K562 (cell line): Measurements from ENCODE around the gene HTR2A. TPM values are rescaled to one million over a fixed set of nuclear protein-coding genes. Genes with fewer than 3 reads are reported as not detected.

Experiments
- ATAC-seq: fragments of 200-7000 bp; cut with Tn5 transposase; 3 replicates; pipeline ENCODE4 v1.9.1; 2020; ENCODE audit warnings: moderate library complexity
- BruUV-seq: library from RNA; stranded (reverse); fragments of 400-500 nt; replicated peaks from 2 replicates; lab custom pipeline; 2021; lab: Mats Ljungman, UMichigan
- CTCF ChIA-PET: fragments of 300-600 bp; formaldehyde crosslinking; extraction: SDS; loops from one replicate; lab custom pipeline; 2021; ENCODE audit warnings: low intra/inter-chr PET ratio; lab: Yijun Ruan, JAX
- POLR2A ChIA-PET: fragments of 300-600, 350-650 bp; sonication (Branson Sonifier 250); formaldehyde crosslinking; extraction: SDS; loops from one replicate; lab custom pipeline; 2021; ENCODE audit warnings: antibody characterized with exemption, inconsistent platforms; lab: Yijun Ruan, JAX
- DNase-seq, 4 experiments: peaks; one replicate each; pipeline versions ENCODE4 v3.0.0 to v3.0.0-alpha.2; 2011 to 2018; ENCODE audit warnings: low spot score in 3 of 4, mixed read lengths in 3 of 4; ENCODE audit errors: extremely low read depth in 1 of 4
- FAIRE-seq: peaks from 2 replicates; lab custom pipeline; 2011; peaks lifted over from hg19 to GRCh38; lab: Jason Lieb, UNC
- H2AFZ ChIP-seq: 2 replicates; pipeline ENCODE4 v1.6.0; 2011; ENCODE audit warnings: low read depth, low read length, control low read depth, inconsistent platforms
- H3K27ac ChIP-seq: fragments of 200-600 bp; 3 replicates; pipeline ENCODE4 v1.8.0; 2011; ENCODE audit warnings: low read depth, mild to moderate bottlenecking, control low read depth, inconsistent platforms, low read length, moderate library complexity, mixed read lengths; ENCODE audit errors: extremely low read depth
- H3K27me3 ChIP-seq, 2 experiments: fragments of 300-600 bp in 1 of 2; 2 replicates in 1 of 2; 3 replicates in 1 of 2; pipeline versions ENCODE4 v1.6.0 to v1.8.0; 2011; ENCODE audit warnings: inconsistent platforms in 2 of 2, low read length in 2 of 2, mild to moderate bottlenecking in 1 of 2, mixed read lengths in 1 of 2, moderate library complexity in 1 of 2; ENCODE audit not compliant: control insufficient read depth in 2 of 2, insufficient read depth in 2 of 2
- H3K36me3 ChIP-seq: fragments of 300-600 bp; 3 replicates; pipeline ENCODE4 v1.8.0; 2011; ENCODE audit warnings: mild to moderate bottlenecking, low read length, inconsistent platforms; ENCODE audit not compliant: control insufficient read depth, insufficient read depth
- H3K4me1 ChIP-seq, 2 experiments: fragments of 200-600 bp in 1 of 2; replicated peaks in 1 of 2; 2 replicates in 1 of 2; 3 replicates in 1 of 2; pipeline versions ENCODE4 v1.5.1 to v1.8.0; 2011; ENCODE audit warnings: inconsistent platforms in 2 of 2, low read length in 2 of 2, mild to moderate bottlenecking in 1 of 2, mixed read lengths in 1 of 2, moderate library complexity in 1 of 2; ENCODE audit not compliant: control insufficient read depth in 2 of 2, insufficient read depth in 2 of 2
- H3K4me2 ChIP-seq: 2 replicates; pipeline ENCODE4 v1.6.1; 2011; ENCODE audit warnings: low read length, control low read depth, inconsistent platforms, mixed read lengths; ENCODE audit not compliant: insufficient read depth
- H3K4me3 ChIP-seq: fragments of 200-600 bp; sonication (generic), shearing (Covaris generic); 2 replicates; pipeline ENCODE4 v1.5.1; 2016; ENCODE audit warnings: control low read depth, inconsistent platforms
- H3K79me2 ChIP-seq: fragments of 200-600 bp; 3 replicates; pipeline ENCODE4 v1.8.0; 2011; ENCODE audit warnings: low read length, inconsistent platforms; ENCODE audit not compliant: control insufficient read depth, insufficient read depth
- H3K9ac ChIP-seq, 2 experiments: 2 replicates each; pipeline versions ENCODE4 v1.6.0 to v1.6.1; 2011; ENCODE audit warnings: low read depth in 2 of 2, low read length in 2 of 2, control low read depth in 1 of 2, inconsistent platforms in 1 of 2, mild to moderate bottlenecking in 1 of 2, mixed read lengths in 1 of 2; ENCODE audit not compliant: insufficient read depth in 1 of 2
- H3K9me1 ChIP-seq: one replicate; pipeline ENCODE4 v1.6.0; 2011; ENCODE audit warnings: inconsistent platforms, mild to moderate bottlenecking, low read length, moderate library complexity; ENCODE audit not compliant: control insufficient read depth, insufficient read depth
- H3K9me3 ChIP-seq: replicated peaks from 2 replicates; pipeline ENCODE4 v1.5.1; 2011; ENCODE audit warnings: low read depth, low read length, inconsistent platforms; ENCODE audit not compliant: control insufficient read depth, insufficient read depth
- H4K20me1 ChIP-seq: replicated peaks from 2 replicates; pipeline ENCODE4 v1.6.1; 2011; ENCODE audit warnings: low read length, inconsistent platforms, mixed read lengths; ENCODE audit not compliant: control insufficient read depth, insufficient read depth
- JUNB ChIP-seq: fragments of 450-650 bp; formaldehyde crosslinking; conservative IDR thresholded peaks from 2 replicates; pipeline ENCODE4 v1.4.0; 2020; ENCODE audit warnings: mild to moderate bottlenecking
- LARP7 ChIP-seq: fragments of 450-650 bp; IDR thresholded peaks from 2 replicates; pipeline ENCODE4 v1.6.1; 2016
- NEUROD1 ChIP-seq: fragments of 150-350 bp; IDR thresholded peaks from 2 replicates; pipeline ENCODE4 v1.6.1; 2014; ENCODE audit warnings: borderline replicate concordance, low read length, low read depth; ENCODE audit not compliant: partially characterized antibody
- PBX2 ChIP-seq, 2 experiments: IDR thresholded peaks in 1 of 2; conservative IDR thresholded peaks in 1 of 2; 2 replicates each; pipeline ENCODE4 v1.6.1; 2016; ENCODE audit warnings: low read depth in 2 of 2, mild to moderate bottlenecking in 1 of 2, missing compliant biosample characterization in 1 of 2, missing genetic modification characterization in 1 of 2, moderate library complexity in 1 of 2
- SMARCC2 ChIP-seq: fragments of 450-650 bp; IDR thresholded peaks from 2 replicates; pipeline ENCODE4 v1.6.1; 2017; ENCODE audit warnings: antibody characterized with exemption, moderate library complexity, mild to moderate bottlenecking, low read depth
- SP1 ChIP-seq: sonication (generic); formaldehyde crosslinking; IDR thresholded peaks from 2 replicates; pipeline ENCODE4 v1.8.1; 2022; ENCODE audit warnings: mild to moderate bottlenecking, missing genetic modification reagents
- ZBTB26 ChIP-seq: fragments of 450-650 bp; formaldehyde crosslinking; IDR thresholded peaks from 2 replicates; pipeline ENCODE4 v1.4.0; 2022; ENCODE audit warnings: missing genetic modification characterization
- ZEB2 ChIP-seq: fragments of 450-650 bp; IDR thresholded peaks from 2 replicates; pipeline ENCODE4 v1.6.1; 2016
- ZFP1 ChIP-seq: fragments of 450-650 bp; formaldehyde crosslinking; IDR thresholded peaks from 2 replicates; pipeline ENCODE4 v1.4.0; 2020; ENCODE audit warnings: mild to moderate bottlenecking, mixed read lengths
- ZNF830 ChIP-seq: fragments of 250-450 bp; sonication (Bioruptor Pico); IDR thresholded peaks from 2 replicates; pipeline ENCODE4 v1.5.0; 2021; ENCODE audit warnings: mild to moderate bottlenecking
- WGBS: fragments of 100-300 bp; shearing (Covaris generic); methylation state at CpG from one replicate; pipeline ENCODE4 v1.1.6; 2016; ENCODE audit warnings: low coverage, mixed read lengths; ENCODE audit not compliant: insufficient coverage; ENCODE audit errors: missing lambda C conversion rate; 5-methylcytosine and 5-hydroxymethylcytosine counted together
- in situ Hi-C: fragments of 300-500 bp; cut with MboI; formaldehyde crosslinking; loops from 4 replicates; pipeline ENCODE4 v1.15.0; 2018; ENCODE audit warnings: inconsistent platforms, mixed read lengths
- intact Hi-C: fragments of 100-400 bp; cut with micrococcal nuclease; formaldehyde crosslinking; loops from 2 replicates; pipeline ENCODE4 v1.14.2; 2022
- polyA plus RNA-seq, 8 experiments: library from polyadenylated mRNA; depleted of rRNA in 4 of 8; stranded (reverse) in 5 of 8; unstranded in 3 of 8; fragments of >200 nt; fragmentation: Nextera tagmentation in 2 of 8; fragmentation: Illumina TruSeq in 1 of 8; extraction: Ambion mirVana in 2 of 8; extraction: Trizol in 1 of 8; gene quantifications; 2 replicates each; pipeline versions ENCODE4 v1.2.1 to v1.2.3, GENCODE V29; 2011 to 2014; ENCODE audit warnings: inconsistent platforms in 1 of 8, missing spikeins in 1 of 8
- total RNA-seq, 7 experiments: library from RNA; depleted of rRNA in 6 of 7; stranded (reverse); fragments of >200 nt in 6 of 7; fragmentation: Illumina TruSeq in 2 of 7; extraction: Trizol in 2 of 7; gene quantifications; 2 replicates each; pipeline versions ENCODE4 v1.2.1 to v1.2.3, GENCODE V29; 2011 to 2021; ENCODE audit warnings: low replicate concordance in 1 of 7

HTR2A gene
- total and polyA plus RNA-seq, 9 of the 15 experiments (the other 6 are each of a cell fraction or from before 2014, with no cell fraction given), result not detected

- TF ChIP-seq ZBTB26 (CRISPR knock-in tag), result no peak
- TF ChIP-seq SP1 (CRISPR knock-in tag), result no peak
- no peak for TF ChIP-seq NEUROD1
- TF ChIP-seq SMARCC2, result no peak
- TF ChIP-seq ZEB2, result no peak
- no peak for TF ChIP-seq ZNF830 (CRISPR knock-in tag)
- TF ChIP-seq LARP7, result no peak
- no peak for TF ChIP-seq ZFP1 (CRISPR knock-in tag)
Measured at GRCh38 chr13:46801858-46802257, 95.0 kb downstream of the HTR2A start (continued).

GRCh38 chr13:46799139-46799538 lies 97.7 kb downstream of the HTR2A start:
- Histone ChIP-seq H3K9me3 (no peaks in the 10 kb centered on the region), H2AFZ (0 out of 2 replicates have a peak overlapping the region, but pooled peaks have one; percentile 19), H3K9ac (no peak overlapping the region), H4K20me1 (no peaks in the 10 kb centered on the region), H3K27me3 (peaks cover 0 to 7% of the 10 kb centered on the region in 2 experiments; a peak in 1 of 5 replicates), H3K4me3 (no peak overlapping the region), H3K9me1 (no peaks in the 10 kb centered on the region), H3K27ac (no peak overlapping the region), H3K4me2 (no peak overlapping the region), H3K4me1 (peaks cover 13 to 20% of the 10 kb centered on the region in 2 experiments; a peak in 4 of 5 replicates), H3K36me3 (0 out of 3 replicates have a peak, but pooled peaks cover 3% of the 10 kb centered on the region), H3K79me2 (peaks cover 32% of the 10 kb centered on the region)
- ChIA-PET CTCF (no interaction called here), POLR2A (no interaction called here)
- intact Hi-C loops, result no loop called here
- no peak for TF ChIP-seq JUNB (CRISPR knock-in tag)
- no peak for TF ChIP-seq PBX2 (CRISPR knock-in tag; IDR thresholded peaks at IDR 0.05; ENCODE audit: low read depth)
- no peak for TF ChIP-seq PBX2 (tag; conservative IDR thresholded peaks at IDR 0.05; ENCODE audit: low read depth)
- in situ Hi-C loops, result no loop called here
- ATAC-seq (no peak), FAIRE-seq (no peak), DNase-seq (no peak)
- 78% methylated on average over 3 of the region's 4 CpGs for whole genome bisulfite sequencing
- BruUV-seq, result no TSS peak
